ENCODE data around the gene NANOS2. TPM values are rescaled to one million over a fixed set of nuclear protein-coding genes. Genes with fewer than 3 reads are reported as not detected.

Gene NANOS2
- total RNA-seq, 4 donors from 2014 or later, result not detected

- Histone ChIP-seq H3K9me3 (no peaks in the 10 kb centered on the region), H3K36me3 (peaks cover 0 to 19% (median 0%) of the 10 kb centered on the region in 4 donors), H3K27ac (replicated peaks in 1 of 4) (no peak overlapping the region), H3K4me3 (no peak overlapping the region), H3K4me1 (peaks cover 0 to 6% (median 3%) of the 10 kb centered on the region in 4 donors), H3K27me3 (peaks cover 0 to 81% (median 6%) of the 10 kb centered on the region in 4 donors)
- intact Hi-C loops (cut with DNase I), result no loop called here
- TF ChIP-seq, protein P1, sequence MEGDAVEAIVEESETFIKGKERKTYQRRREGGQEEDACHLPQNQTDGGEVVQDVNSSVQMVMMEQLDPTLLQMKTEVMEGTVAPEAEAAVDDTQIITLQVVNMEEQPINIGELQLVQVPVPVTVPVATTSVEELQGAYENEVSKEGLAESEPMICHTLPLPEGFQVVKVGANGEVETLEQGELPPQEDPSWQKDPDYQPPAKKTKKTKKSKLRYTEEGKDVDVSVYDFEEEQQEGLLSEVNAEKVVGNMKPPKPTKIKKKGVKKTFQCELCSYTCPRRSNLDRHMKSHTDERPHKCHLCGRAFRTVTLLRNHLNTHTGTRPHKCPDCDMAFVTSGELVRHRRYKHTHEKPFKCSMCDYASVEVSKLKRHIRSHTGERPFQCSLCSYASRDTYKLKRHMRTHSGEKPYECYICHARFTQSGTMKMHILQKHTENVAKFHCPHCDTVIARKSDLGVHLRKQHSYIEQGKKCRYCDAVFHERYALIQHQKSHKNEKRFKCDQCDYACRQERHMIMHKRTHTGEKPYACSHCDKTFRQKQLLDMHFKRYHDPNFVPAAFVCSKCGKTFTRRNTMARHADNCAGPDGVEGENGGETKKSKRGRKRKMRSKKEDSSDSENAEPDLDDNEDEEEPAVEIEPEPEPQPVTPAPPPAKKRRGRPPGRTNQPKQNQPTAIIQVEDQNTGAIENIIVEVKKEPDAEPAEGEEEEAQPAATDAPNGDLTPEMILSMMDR (IDR thresholded peaks at IDR 0.05), result no peak
- TF ChIP-seq EP300 (IDR thresholded peaks at IDR 0.05) (no peak), POLR2AphosphoS5 (IDR thresholded peaks at IDR 0.05) (no peak), POLR2A (IDR thresholded peaks at IDR 0.05; ENCODE audit: low read depth) (no peak)
- no peak for DNase-seq (ENCODE audit: extremely low spot score)
- 36% methylated on average over 57 of the region's 67 CpGs for WGBS
These were observed 25.4 kb upstream of the NANOS2 start for GRCh38 chr19:45939792-45940514.

DNA sequence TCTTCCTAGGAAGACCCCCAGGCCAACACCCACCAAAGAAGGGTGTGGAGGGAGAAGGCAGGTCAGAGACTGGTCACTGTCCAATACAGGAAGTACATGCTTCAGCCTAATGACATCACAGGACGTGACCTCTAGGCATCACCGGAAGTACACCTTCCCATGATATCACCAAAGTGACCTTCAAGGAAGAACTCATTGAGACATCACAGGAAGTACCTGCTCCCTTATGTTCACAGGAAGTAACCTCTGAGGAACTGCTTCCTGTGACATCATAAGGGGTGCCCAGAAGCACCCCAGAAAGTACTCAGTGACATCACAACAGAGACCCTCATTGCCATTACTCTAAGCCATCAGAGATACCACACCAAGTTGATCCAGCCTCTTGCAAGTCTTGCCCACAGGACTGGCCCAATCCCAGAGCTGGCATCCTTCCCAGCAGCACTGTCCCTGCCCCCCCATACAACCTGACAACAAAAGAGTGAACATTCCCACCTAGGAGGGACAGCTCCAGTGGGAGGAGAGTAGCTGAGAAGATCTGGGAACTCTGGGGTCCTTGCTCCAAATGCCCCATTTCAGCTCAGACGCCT lies 24.2 kb upstream of the NANOS2 start:
- Histone ChIP-seq H3K4me1 (peaks cover 0 to 6% (median 3%) of the 10 kb centered on the region in 4 donors), H3K36me3 (peaks cover 0 to 26% (median 0%) of the 10 kb centered on the region in 4 donors), H3K27me3 (peaks cover 0 to 87% (median 14%) of the 10 kb centered on the region in 4 donors), H3K9me3 (no peaks in the 10 kb centered on the region), H3K27ac (replicated peaks in 1 of 4) (no peak overlapping the region), H3K4me3 (no peak overlapping the region)
- TF ChIP-seq, protein P1 (IDR thresholded peaks at IDR 0.05), result no peak
- TF ChIP-seq EP300 (IDR thresholded peaks at IDR 0.05) (no peak), POLR2A (IDR thresholded peaks at IDR 0.05; ENCODE audit: low read depth) (no peak), POLR2AphosphoS5 (IDR thresholded peaks at IDR 0.05) (no peak)
- 93% methylated on average over 3 of the region's 3 CpGs for WGBS
- intact Hi-C loops (cut with DNase I), result no loop called here
- DNase-seq (ENCODE audit: extremely low spot score), result no peak

- H3K36me3 ChIP-seq, result peaks cover 0 to 6% (median 0%) of the 10 kb centered on the region in 4 donors
- H3K27ac ChIP-seq (replicated peaks in 1 of 4), result no peak overlapping the region
- H3K27me3 ChIP-seq, result peaks cover 0 to 94% (median 14%) of the 10 kb centered on the region in 4 donors
- H3K4me3 ChIP-seq, result no peak overlapping the region
- TF ChIP-seq EP300 (IDR thresholded peaks at IDR 0.05), result no peak
- TF ChIP-seq, protein P1 (IDR thresholded peaks at IDR 0.05), result no peak
- no peak for TF ChIP-seq POLR2AphosphoS5 (IDR thresholded peaks at IDR 0.05)
- TF ChIP-seq POLR2A (IDR thresholded peaks at IDR 0.05; ENCODE audit: low read depth), result no peak
- H3K4me1 ChIP-seq, result peaks cover 0 to 2% (median under 1%) of the 10 kb centered on the region in 4 donors
- WGBS, result 68% methylated on average over 19 of the region's 19 CpGs
- no peak for DNase-seq (ENCODE audit: extremely low spot score)
- intact Hi-C loops (cut with DNase I), result no loop called here
- H3K9me3 ChIP-seq, result no peaks in the 10 kb centered on the region
These were observed 20.7 kb upstream of the NANOS2 start for GRCh38 chr19:45935267-45935666.

- no peak overlapping the region for H3K27ac ChIP-seq (replicated peaks in 1 of 4)
- intact Hi-C loops (cut with DNase I), result no loop called here
- peaks cover 0 to 6% (median 0%) of the 10 kb centered on the region in 4 donors for H3K36me3 ChIP-seq
- no peak for TF ChIP-seq POLR2A (IDR thresholded peaks at IDR 0.05; ENCODE audit: low read depth)
- TF ChIP-seq POLR2AphosphoS5 (IDR thresholded peaks at IDR 0.05), result no peak
- no peak for TF ChIP-seq EP300 (IDR thresholded peaks at IDR 0.05)
- TF ChIP-seq, protein P1 (IDR thresholded peaks at IDR 0.05), result no peak
- no peak overlapping the region for H3K4me3 ChIP-seq
- no peak for DNase-seq (ENCODE audit: extremely low spot score)
- no peaks in the 10 kb centered on the region for H3K9me3 ChIP-seq
- peaks cover 0 to 91% (median 13%) of the 10 kb centered on the region in 4 donors for H3K27me3 ChIP-seq
- WGBS, result 31% methylated on average over 19 of the region's 19 CpGs
- no peaks in the 10 kb centered on the region for H3K4me1 ChIP-seq
These were observed 20.1 kb upstream of the NANOS2 start for GRCh38 chr19:45934551-45935230.

All from esophagus muscularis mucosa (tissue), 4 donors.